Camera-type eye (tissue), 1 donor: ENCODE measurements around the gene FANCD2OS. TPM values are rescaled to one million over a fixed set of nuclear protein-coding genes. Genes with fewer than 3 reads are reported as not detected.

ENCODE experiments used
- total RNA-seq: library from RNA; depleted of rRNA; stranded (reverse); fragments of >200 nt; gene quantifications from one replicate; pipeline ENCODE4 v1.2.3, GENCODE V29; 2014

FANCD2OS gene, protein sequence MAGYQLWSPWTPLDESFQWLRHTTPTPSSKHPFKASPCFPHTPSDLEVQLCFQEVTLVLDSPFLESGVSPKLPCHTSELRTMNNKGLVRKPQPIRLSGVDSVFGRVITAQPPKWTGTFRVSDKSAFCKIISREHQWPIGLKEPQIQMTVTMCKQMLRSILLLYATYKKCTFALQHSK
- total RNA-seq = not detected

GRCh38 chr3:10108091-10108490, at the start of gene FANCD2OS:
FANCD2OS (minus strand) TSS chr3:10108255; CDS start chr3:10104774, 3,481 bp downstream.

GRCh38 chr3:10115326-10116137, 7.5 kb upstream of the FANCD2OS start, which contains the start of gene BRK1:
BRK1 (plus strand) TSS chr3:10115675; CDS start chr3:10115702, 27 bp downstream.

Other genes with a start within 250 kb of the FANCD2OS start
- gene CIDEC, start 228.0 kb downstream of the FANCD2OS start, total RNA-seq = not detected
- 27.4 TPM for gene JAGN1, start 217.6 kb downstream of the FANCD2OS start, total RNA-seq
- gene IL17RE, start 205.4 kb downstream of the FANCD2OS start, total RNA-seq = 0.71 TPM
- gene IL17RC, start 191.2 kb downstream of the FANCD2OS start, total RNA-seq = 28.1 TPM
- gene CRELD1, start 174.4 kb downstream of the FANCD2OS start, total RNA-seq = 51.0 TPM
- 2.9 TPM for gene PRRT3, start 155.8 kb downstream of the FANCD2OS start, total RNA-seq
- 48.7 TPM for gene EMC3, start 121.4 kb downstream of the FANCD2OS start, total RNA-seq
- gene FANCD2, start 81.8 kb downstream of the FANCD2OS start, total RNA-seq = 11.7 TPM
- gene BRK1, start 7.4 kb upstream of the FANCD2OS start, total RNA-seq = 92.9 TPM
- 71.0 TPM for gene VHL, start 33.5 kb upstream of the FANCD2OS start, total RNA-seq
- gene IRAK2, start 56.7 kb upstream of the FANCD2OS start, total RNA-seq = 4.5 TPM
- gene TATDN2, start 140.2 kb upstream of the FANCD2OS start, total RNA-seq = 24.5 TPM
- gene GHRL, start 184.7 kb upstream of the FANCD2OS start, total RNA-seq = not detected
- gene SEC13, start 212.9 kb upstream of the FANCD2OS start, total RNA-seq = 113 TPM